22Rv1 (cell line): ENCODE measurements around the gene SKIDA1.

Experiments used
- ZFX ChIP-seq: fragments of 450-650 bp; IDR thresholded peaks from 2 replicates; pipeline ENCODE4 v1.6.1; 2017; ENCODE audit warnings: antibody characterized with exemption, borderline replicate concordance
- TF ChIP-seq, protein P1 (sequence below): fragments of 450-650 bp; IDR thresholded peaks from 2 replicates; pipeline ENCODE4 v1.5.1; 2017; ENCODE audit warnings: mild to moderate bottlenecking

DNA sequence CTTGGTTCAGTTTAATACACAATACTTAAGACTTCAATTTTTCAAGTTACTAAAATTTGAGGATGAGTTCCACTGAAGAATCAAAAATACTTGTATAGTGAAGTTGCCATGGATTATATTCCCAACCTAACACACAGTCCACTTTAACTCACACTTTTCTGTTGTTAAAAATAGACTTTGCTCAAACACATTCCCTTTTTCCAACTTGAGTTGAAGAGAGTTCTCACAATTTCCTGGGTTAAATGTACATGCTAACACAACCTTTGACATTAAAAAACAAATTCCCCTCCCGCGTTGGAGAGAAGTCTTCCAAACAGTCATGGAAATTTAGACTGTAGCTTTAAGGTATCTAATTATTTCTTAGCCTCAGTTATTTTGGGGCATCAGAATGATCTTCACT lies 27.1 kb downstream of the SKIDA1 start:
- TF ChIP-seq, protein P1, sequence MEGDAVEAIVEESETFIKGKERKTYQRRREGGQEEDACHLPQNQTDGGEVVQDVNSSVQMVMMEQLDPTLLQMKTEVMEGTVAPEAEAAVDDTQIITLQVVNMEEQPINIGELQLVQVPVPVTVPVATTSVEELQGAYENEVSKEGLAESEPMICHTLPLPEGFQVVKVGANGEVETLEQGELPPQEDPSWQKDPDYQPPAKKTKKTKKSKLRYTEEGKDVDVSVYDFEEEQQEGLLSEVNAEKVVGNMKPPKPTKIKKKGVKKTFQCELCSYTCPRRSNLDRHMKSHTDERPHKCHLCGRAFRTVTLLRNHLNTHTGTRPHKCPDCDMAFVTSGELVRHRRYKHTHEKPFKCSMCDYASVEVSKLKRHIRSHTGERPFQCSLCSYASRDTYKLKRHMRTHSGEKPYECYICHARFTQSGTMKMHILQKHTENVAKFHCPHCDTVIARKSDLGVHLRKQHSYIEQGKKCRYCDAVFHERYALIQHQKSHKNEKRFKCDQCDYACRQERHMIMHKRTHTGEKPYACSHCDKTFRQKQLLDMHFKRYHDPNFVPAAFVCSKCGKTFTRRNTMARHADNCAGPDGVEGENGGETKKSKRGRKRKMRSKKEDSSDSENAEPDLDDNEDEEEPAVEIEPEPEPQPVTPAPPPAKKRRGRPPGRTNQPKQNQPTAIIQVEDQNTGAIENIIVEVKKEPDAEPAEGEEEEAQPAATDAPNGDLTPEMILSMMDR, result no peak
- no peak for TF ChIP-seq ZFX
